ENCODE measurements around the gene APOO.

GRCh38 chrX:23811656-23812055 lies 96.1 kb downstream of the APOO start:
- TF ChIP-seq CTCF (IDR thresholded peaks at IDR 0.05) (no peak), POLR2A (IDR thresholded peaks at IDR 0.05) (no peak)
